Panc1 (cell line): ENCODE measurements around the gene VAMP8. TPM values are rescaled to one million over a fixed set of nuclear protein-coding genes. Genes with fewer than 3 reads are reported as not detected.
A peak's percentile ranks its signal among the peaks of the same experiment; 100 is the strongest.

Source experiments
- ATAC-seq: fragments of 200-7000 bp; cut with Tn5 transposase; 2 replicates; pipeline ENCODE4 v1.9.1; 2020; ENCODE audit warnings: mild to moderate bottlenecking, moderate library complexity
- BruUV-seq: library from RNA; stranded (reverse); fragments of 400-500 nt; replicated peaks from 2 replicates; lab custom pipeline; 2021; lab: Mats Ljungman, UMichigan
- CTCF ChIA-PET: fragments of 300-600 bp; sonication (Branson Sonifier 250); formaldehyde crosslinking; loops from one replicate; lab custom pipeline; 2022; ENCODE audit warnings: antibody characterized with exemption; lab: Charles Lee
- POLR2A ChIA-PET: fragments of 300-600 bp; sonication (Branson Sonifier 250); formaldehyde crosslinking; loops from one replicate; lab custom pipeline; 2022; ENCODE audit warnings: antibody characterized with exemption; lab: Charles Lee
- DNase-seq: peaks from one replicate; pipeline ENCODE4 v3.0.0-alpha.2; 2010; ENCODE audit warnings: low read depth, low spot score
- H3K27ac ChIP-seq: 2 replicates; pipeline ENCODE4 v1.5.1; 2011; ENCODE audit warnings: mild to moderate bottlenecking, low read length, inconsistent platforms
- H3K27me3 ChIP-seq: fragments of 200-500 bp; sonication (Bioruptor generic); 2 replicates; pipeline ENCODE4 v1.6.0; 2014; ENCODE audit warnings: low read length, inconsistent platforms; ENCODE audit not compliant: control insufficient read depth, insufficient read depth
- H3K36me3 ChIP-seq: fragments of 200-500 bp; sonication (Bioruptor generic); 2 replicates; pipeline ENCODE4 v1.5.1; 2014; ENCODE audit warnings: inconsistent platforms, mild to moderate bottlenecking, low read length, moderate library complexity; ENCODE audit not compliant: control insufficient read depth, insufficient read depth
- H3K4me1 ChIP-seq: 2 replicates; pipeline ENCODE4 v1.5.1; 2011; ENCODE audit warnings: inconsistent platforms, mild to moderate bottlenecking, low read length, moderate library complexity; ENCODE audit not compliant: control insufficient read depth, insufficient read depth
- H3K4me3 ChIP-seq, 2 experiments: 2 replicates each; pipeline ENCODE4 v1.5.1; 2011 to 2012; ENCODE audit warnings: low read depth in 2 of 2, low read length in 2 of 2, mild to moderate bottlenecking in 2 of 2, inconsistent platforms in 1 of 2, moderate library complexity in 1 of 2
- H3K9me3 ChIP-seq: fragments of 200-500 bp; sonication (Bioruptor generic); 2 replicates; pipeline ENCODE4 v1.5.1; 2014; ENCODE audit warnings: low read depth, mild to moderate bottlenecking, inconsistent platforms, low read length, moderate library complexity; ENCODE audit not compliant: control insufficient read depth, insufficient read depth
- CTCF ChIP-seq: fragments of 450-650 bp; IDR thresholded peaks from 2 replicates; pipeline ENCODE4 v1.5.1; 2017; ENCODE audit warnings: mild to moderate bottlenecking
- POLR2AphosphoS5 ChIP-seq: IDR thresholded peaks from 2 replicates; pipeline ENCODE4 v1.6.1; 2012; ENCODE audit warnings: mild to moderate bottlenecking, low read depth, low read length, moderate library complexity
- REST ChIP-seq, 2 experiments: IDR thresholded peaks; 2 replicates each; pipeline ENCODE4 v1.6.1; 2011 to 2012; ENCODE audit warnings: low read depth in 2 of 2, control low read depth in 1 of 2, low read length in 1 of 2, mild to moderate bottlenecking in 1 of 2, moderate library complexity in 1 of 2; ENCODE audit not compliant: insufficient read depth in 1 of 2
- SIN3A ChIP-seq: IDR thresholded peaks from 2 replicates; pipeline ENCODE4 v1.6.1; 2012; ENCODE audit warnings: low read depth, mild to moderate bottlenecking, low read length, moderate library complexity, borderline replicate concordance; ENCODE audit not compliant: insufficient read depth
- TCF7L2 ChIP-seq: IDR thresholded peaks from 2 replicates; pipeline ENCODE4 v1.6.1; 2011; ENCODE audit warnings: mild to moderate bottlenecking, low read depth, low read length, inconsistent platforms
- in situ Hi-C: cut with HindIII; loops from 2 replicates; pipeline ENCODE4 v1.10.0; 2016; ENCODE audit warnings: low sequenced_read_pairs, low pct_unique_long_range_greater_than_20kb
- intact Hi-C: fragments of 100-400 bp; cut with micrococcal nuclease; formaldehyde crosslinking; loops from one replicate; pipeline ENCODE4 v1.10.0; 2022; ENCODE audit not compliant: unreplicated experiment
- total RNA-seq: library from RNA; stranded (reverse); gene quantifications from one replicate; pipeline ENCODE4 v1.2.1, GENCODE V29; 2021; ENCODE audit not compliant: unreplicated experiment

The VAMP8 gene
- total RNA-seq, 1 experiment from 2014 or later = 93.2 TPM

GRCh38 chr2:85602476-85603234 lies 25.3 kb downstream of the VAMP8 start, which contains the start of gene TMEM150A:
Gene TMEM150A (minus strand): TSS chr2:85602698. CDS start chr2:85601948, 750 bp downstream.
- no TSS peak for BruUV-seq
- POLR2A ChIA-PET = interaction anchor here (0.5 kb wide), 1 partner anchor 183 kb away, joined by 3 read pairs; no protein-coding TSS in a partner anchor

More at GRCh38 chr2:85602476-85603234, 25.3 kb downstream of the VAMP8 start, which contains the start of gene TMEM150A:
- in situ Hi-C loops = no loop called here
- no peaks in the 10 kb centered on the region for H3K9me3 ChIP-seq
- TF ChIP-seq REST (IDR thresholded peaks at IDR 0.05; ENCODE audit: insufficient read depth in 1 of 2, low read depth in 2 of 2, low read length in 1 of 2) = no peak
- TF ChIP-seq POLR2AphosphoS5 = no peak
- TF ChIP-seq SIN3A = peak; percentile 99
- peak; percentile 59; the same call in 1 of the 2 replicates for TF ChIP-seq TCF7L2
- TF ChIP-seq CTCF = no peak
- H3K27ac ChIP-seq = peak within 1 kb of the TSS; percentile 88
- intact Hi-C loops = no loop called here
- no peak for DNase-seq
- peak; percentile 97 for ATAC-seq
- CTCF ChIA-PET = interaction anchor here (0.6 kb wide), 1 partner anchor 210 kb away, joined by 4 read pairs; no protein-coding TSS in a partner anchor
- peaks cover 37% of the 10 kb centered on the region for H3K4me1 ChIP-seq
- H3K36me3 ChIP-seq = no peaks in the 10 kb centered on the region
- no peaks in the 10 kb centered on the region for H3K27me3 ChIP-seq
- peak within 1 kb of the TSS; percentile 97 to 99 for H3K4me3 ChIP-seq
